ENCODE results near the gene DAD1.
"Not testable (repeated sequence)": the region's sequence is repeated elsewhere in the genome, so short reads cannot be mapped to it uniquely, and the experiment has no call there.

The DAD1 gene

GRCh38 chr14:22598896-22599244 is 9.8 kb upstream of the DAD1 start:
- DNase-seq (ENCODE audit: low read depth, low spot score): peak; percentile 52

- peak; percentile 75 for DNase-seq (ENCODE audit: low read depth, low spot score)
Measured at GRCh38 chr14:22598099-22598895, 9.3 kb upstream of the DAD1 start, which contains the start of gene ABHD4. Gene ABHD4, plus strand, starts transcription at chr14:22598300. Its CDS starts 7 bp downstream, at chr14:22598307.

GRCh38 chr14:22597771-22598098 is 8.7 kb upstream of the DAD1 start:
- no peak for DNase-seq (ENCODE audit: low read depth, low spot score)

GRCh38 chr14:22597265-22597664 is 8.2 kb upstream of the DAD1 start:
- DNase-seq (ENCODE audit: low read depth, low spot score): peak; percentile 8

GRCh38 chr14:22596354-22596879 is 7.4 kb upstream of the DAD1 start:
- DNase-seq (ENCODE audit: low read depth, low spot score): no peak

- DNase-seq (ENCODE audit: low read depth, low spot score): no peak
Measured at GRCh38 chr14:22594156-22594716, 5.2 kb upstream of the DAD1 start.

- DNase-seq (ENCODE audit: low read depth, low spot score): no peak
Measured at GRCh38 chr14:22593601-22594000, 4.6 kb upstream of the DAD1 start.

GRCh38 chr14:22593189-22593588 is 4.2 kb upstream of the DAD1 start:
- no peak for DNase-seq (ENCODE audit: low read depth, low spot score)

- no peak for DNase-seq (ENCODE audit: low read depth, low spot score)
Measured at GRCh38 chr14:22588526-22589095, 413 bp downstream of the DAD1 start.

- not testable (repeated sequence) for DNase-seq (ENCODE audit: low read depth, low spot score)
Measured at GRCh38 chr14:22587677-22588422, 1.2 kb downstream of the DAD1 start.

GRCh38 chr14:22587247-22587646 is 1.8 kb downstream of the DAD1 start:
- DNase-seq (ENCODE audit: low read depth, low spot score): no peak

GRCh38 chr14:22583994-22584393 is 5.0 kb downstream of the DAD1 start:
- no peak for DNase-seq (ENCODE audit: low read depth, low spot score)

GRCh38 chr14:22580625-22581024 is 8.4 kb downstream of the DAD1 start:
- no peak for DNase-seq (ENCODE audit: low read depth, low spot score)

- DNase-seq (ENCODE audit: low read depth, low spot score): no peak
Measured at GRCh38 chr14:22579881-22580280, 9.1 kb downstream of the DAD1 start.

- no peak for DNase-seq (ENCODE audit: low read depth, low spot score)
Measured at GRCh38 chr14:22579236-22579635, 9.8 kb downstream of the DAD1 start.

- DNase-seq (ENCODE audit: low read depth, low spot score): no peak
Measured at GRCh38 chr14:22577334-22577908, 11.6 kb downstream of the DAD1 start.

GRCh38 chr14:22573804-22574203 is 15.2 kb downstream of the DAD1 start:
- no peak for DNase-seq (ENCODE audit: low read depth, low spot score)

GRCh38 chr14:22572562-22573058 is 16.4 kb downstream of the DAD1 start:
- DNase-seq (ENCODE audit: low read depth, low spot score): no peak

GRCh38 chr14:22570132-22570949 is 18.7 kb downstream of the DAD1 start:
- peak; percentile 92 for DNase-seq (ENCODE audit: low read depth, low spot score)

- DNase-seq (ENCODE audit: low read depth, low spot score): no peak
Measured at GRCh38 chr14:22569737-22570131, 19.3 kb downstream of the DAD1 start.

Data from ELF-1 (cell line).